Thymus (tissue), 11 donors: ENCODE measurements around the gene LCOR. TPM values are rescaled to one million over a fixed set of nuclear protein-coding genes. Genes with fewer than 3 reads are reported as not detected.
A peak's percentile ranks its signal among the peaks of the same experiment; 100 is the strongest.

Experiments used
- DNase-seq, 9 donors: peaks; one replicate each; pipeline ENCODE4 v3.0.0-alpha.2; 2013; ENCODE audit warnings: low spot score in 9 of 9, low read depth in 6 of 9, missing footprints in 1 of 9
- H3K27ac ChIP-seq, 2 donors: one replicate each; pipeline ENCODE4 v1.5.1; 2013; ENCODE audit warnings: control low read depth in 1 of 2, low read depth in 1 of 2, low read length in 1 of 2, mild to moderate bottlenecking in 1 of 2, moderate library complexity in 1 of 2
- H3K27me3 ChIP-seq, 2 donors: one replicate each; pipeline ENCODE4 v1.5.1; 2013; ENCODE audit warnings: low read length in 1 of 2; ENCODE audit not compliant: control insufficient read depth in 2 of 2, insufficient read depth in 1 of 2
- H3K36me3 ChIP-seq, 2 donors: one replicate each; pipeline ENCODE4 v1.5.1; 2013; ENCODE audit warnings: low read length in 1 of 2, mild to moderate bottlenecking in 1 of 2, moderate library complexity in 1 of 2; ENCODE audit not compliant: control insufficient read depth in 2 of 2, insufficient read depth in 2 of 2
- H3K4me1 ChIP-seq, 2 donors: one replicate each; pipeline ENCODE4 v1.5.1; 2013; ENCODE audit warnings: low read length in 2 of 2; ENCODE audit not compliant: control insufficient read depth in 2 of 2, insufficient read depth in 2 of 2
- H3K4me3 ChIP-seq, 2 donors: one replicate each; pipeline ENCODE4 v1.5.1; 2013; ENCODE audit warnings: low read length in 2 of 2, control low read depth in 1 of 2, mild to moderate bottlenecking in 1 of 2
- H3K9me3 ChIP-seq, 2 donors: one replicate each; pipeline ENCODE4 v1.5.1; 2013; ENCODE audit warnings: low read length in 1 of 2, mild to moderate bottlenecking in 1 of 2; ENCODE audit not compliant: control insufficient read depth in 2 of 2, insufficient read depth in 1 of 2
- WGBS: extraction: QIAGEN DNeasy Blood & Tissue Kit; methylation state at CpG from one replicate; pipeline ENCODE4 v1.1.7; 2013; 5-methylcytosine and 5-hydroxymethylcytosine counted together
- polyA plus RNA-seq: library from polyadenylated mRNA; stranded (reverse); fragments of 200-250 nt; gene quantifications from one replicate; pipeline ENCODE4 v1.2.3, GENCODE V29; 2013
- total RNA-seq: library from RNA; stranded (reverse); fragments of 120-200 nt; gene quantifications from one replicate; pipeline ENCODE4 v1.2.4, GENCODE V29; 2013
- donor health status: healthy.

LCOR gene
- total and polyA plus RNA-seq, 2 donors, result 4.5 to 10.3 TPM

DNA sequence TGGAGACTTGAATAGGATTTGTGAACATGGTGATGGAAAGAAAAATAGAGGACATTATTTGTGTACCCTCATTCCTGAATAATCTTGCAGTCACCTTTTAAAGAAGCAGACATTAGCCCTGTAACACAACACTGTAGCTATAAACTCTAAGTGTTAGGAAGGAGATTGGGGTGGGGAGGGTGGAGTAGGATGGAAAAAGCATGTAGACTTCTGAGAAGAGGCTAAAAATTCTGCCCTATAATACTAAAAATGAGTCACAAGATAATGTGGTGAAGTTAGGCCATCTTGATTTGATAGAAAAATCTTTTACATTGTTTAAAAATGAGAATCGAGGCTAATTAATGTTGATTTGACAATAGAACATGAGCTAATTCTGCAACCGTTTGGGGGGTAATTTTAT is 128.8 kb downstream of the LCOR start:
- Histone ChIP-seq H3K9me3 (no peaks in the 10 kb centered on the region), H3K27ac (no peak overlapping the region), H3K27me3 (no peaks in the 10 kb centered on the region), H3K4me3 (no peak overlapping the region), H3K36me3 (peaks cover 1 to 17% of the 10 kb centered on the region in 2 donors), H3K4me1 (no peaks in the 10 kb centered on the region)
- DNase-seq, result no peak
- 96% methylated on average over 2 of the region's 2 CpGs for WGBS

DNA sequence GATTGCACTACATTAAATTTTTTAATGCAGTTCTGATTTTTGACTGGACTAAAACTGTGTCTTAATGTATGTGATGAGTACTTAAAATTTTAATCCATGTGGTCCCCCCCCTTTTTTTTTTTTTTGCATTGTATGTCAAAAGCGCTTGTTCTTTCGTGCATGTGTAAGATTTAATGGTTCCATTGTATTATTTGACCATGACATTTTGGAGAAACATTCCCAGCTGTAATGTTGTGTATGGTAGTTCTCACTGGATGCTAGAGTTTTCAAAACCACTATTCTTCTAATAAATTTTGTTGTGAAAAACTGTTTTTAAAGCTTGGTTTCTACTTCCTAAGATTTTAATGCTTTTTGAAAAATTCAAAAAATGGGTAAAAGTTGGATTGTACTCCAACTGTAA is 132.0 kb downstream of the LCOR start:
- Histone ChIP-seq H3K4me3 (no peak overlapping the region), H3K9me3 (no peaks in the 10 kb centered on the region), H3K27me3 (no peaks in the 10 kb centered on the region), H3K4me1 (no peaks in the 10 kb centered on the region), H3K36me3 (peaks cover 2 to 3% of the 10 kb centered on the region in 2 donors), H3K27ac (no peak overlapping the region)
- no peak for DNase-seq
- WGBS, result 100% methylated on average over 2 of the region's 2 CpGs

DNA sequence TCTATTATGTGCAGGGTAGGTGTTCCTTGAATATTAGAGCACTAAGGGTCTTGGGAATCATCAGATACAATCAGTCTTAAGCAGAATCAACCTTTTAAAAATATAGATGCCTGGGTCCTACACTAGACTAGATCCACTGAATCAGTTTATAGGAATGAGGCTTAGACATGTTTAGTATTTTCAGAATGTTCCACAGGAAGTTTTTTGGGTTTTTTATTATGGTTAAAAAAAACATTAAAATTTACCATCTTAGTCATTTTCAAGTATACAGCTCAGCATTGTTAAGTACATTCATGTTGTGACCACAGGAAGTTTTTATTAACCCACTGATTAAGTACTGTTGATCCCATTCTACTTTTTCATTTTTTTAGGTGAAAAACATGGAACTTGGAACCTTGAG is 135.7 kb downstream of the LCOR start:
- Histone ChIP-seq H3K27me3 (no peaks in the 10 kb centered on the region), H3K9me3 (no peaks in the 10 kb centered on the region), H3K4me1 (no peaks in the 10 kb centered on the region), H3K4me3 (no peak overlapping the region), H3K36me3 (peaks cover 2 to 3% of the 10 kb centered on the region in 2 donors), H3K27ac (no peak overlapping the region)
- DNase-seq, result no peak

DNA sequence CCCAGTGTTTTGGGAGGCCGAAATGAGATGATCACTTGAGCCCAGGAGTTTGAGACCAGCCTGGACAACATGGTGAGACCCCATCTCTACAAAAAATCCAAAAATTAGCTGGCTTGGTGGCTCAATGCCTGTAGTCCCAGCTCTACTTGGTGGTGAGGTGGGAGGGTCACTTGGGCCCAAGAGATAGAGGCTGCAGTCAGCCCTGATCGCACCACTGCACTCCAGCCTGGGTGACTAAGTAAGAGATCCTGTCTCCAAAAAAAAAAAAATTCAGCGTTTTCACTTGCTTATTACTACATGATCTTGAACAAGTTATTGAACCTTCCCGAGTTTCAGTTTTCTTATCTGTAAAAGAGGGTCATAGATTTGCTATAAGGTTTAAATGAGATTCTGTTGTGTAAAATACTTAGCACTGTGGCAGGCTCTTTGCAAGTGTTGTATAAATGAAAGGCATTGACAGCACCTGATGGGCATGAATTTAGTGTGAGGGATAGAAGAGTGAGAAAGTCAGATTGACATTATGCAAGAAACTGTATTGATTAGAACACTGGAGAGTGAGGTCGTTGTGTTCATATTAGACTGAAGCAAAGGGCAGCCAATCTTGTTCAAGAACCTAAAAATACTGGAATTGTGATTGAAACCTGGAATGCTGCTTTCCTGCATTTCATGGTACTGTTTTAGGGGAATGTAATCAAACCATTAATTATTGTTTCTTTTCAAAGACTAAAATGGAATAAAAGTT is 136.8 kb downstream of the LCOR start:
- no peaks in the 10 kb centered on the region for H3K4me1 ChIP-seq
- H3K27ac ChIP-seq, result no peak overlapping the region
- DNase-seq, result no peak
- no peaks in the 10 kb centered on the region for H3K27me3 ChIP-seq
- peaks cover 2 to 3% of the 10 kb centered on the region in 2 donors for H3K36me3 ChIP-seq
- 98% methylated on average over 5 of the region's 5 CpGs for WGBS
- H3K9me3 ChIP-seq, result no peaks in the 10 kb centered on the region
- H3K4me3 ChIP-seq, result no peak overlapping the region

DNA sequence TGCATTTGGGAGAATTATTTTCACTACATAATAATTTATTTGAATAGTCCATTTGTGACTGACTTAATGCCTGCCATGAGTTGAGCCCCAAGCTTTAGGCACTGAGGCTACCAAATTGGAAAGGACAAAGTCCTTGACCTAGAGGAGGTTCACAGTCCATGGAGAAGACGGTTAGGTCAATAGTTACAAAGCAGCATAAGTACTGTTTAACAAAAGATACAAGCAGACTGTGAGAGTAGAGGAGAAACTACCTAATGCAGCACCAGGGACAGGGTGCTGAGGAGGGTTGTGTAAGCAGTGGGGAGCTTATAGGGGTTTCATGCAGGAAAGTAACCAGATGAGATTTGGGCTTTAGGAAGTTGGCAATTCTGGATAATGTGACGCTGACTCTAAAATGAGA is 139.2 kb downstream of the LCOR start:
- H3K4me1 ChIP-seq, result no peaks in the 10 kb centered on the region
- H3K27me3 ChIP-seq, result no peaks in the 10 kb centered on the region
- H3K9me3 ChIP-seq, result no peaks in the 10 kb centered on the region
- DNase-seq, result no peak
- H3K36me3 ChIP-seq, result peaks cover 2 to 3% of the 10 kb centered on the region in 2 donors
- H3K4me3 ChIP-seq, result no peak overlapping the region
- 98% methylated on average over 2 of the region's 2 CpGs for WGBS
- no peak overlapping the region for H3K27ac ChIP-seq

DNA sequence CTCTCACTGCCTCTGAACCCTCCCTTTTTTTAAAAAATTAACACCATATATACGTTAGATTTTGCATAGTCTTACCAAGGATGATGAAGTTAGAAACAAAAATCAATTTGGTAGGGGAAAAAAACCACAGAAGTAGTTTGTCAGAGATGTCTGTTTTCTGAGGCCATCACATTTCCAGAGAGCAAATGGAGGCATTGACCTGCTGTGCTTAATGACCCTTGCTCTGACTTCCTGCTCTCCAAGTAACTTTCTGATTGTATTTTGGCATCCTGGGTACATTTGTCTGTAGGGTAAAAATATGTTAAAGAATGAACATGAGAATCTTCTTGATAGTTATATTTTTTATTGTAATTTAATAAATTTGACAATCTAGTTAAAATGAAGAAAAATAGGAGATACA is 140.2 kb downstream of the LCOR start:
- no peak for DNase-seq
- Histone ChIP-seq H3K27ac (no peak overlapping the region), H3K4me1 (no peaks in the 10 kb centered on the region), H3K4me3 (no peak overlapping the region), H3K9me3 (no peaks in the 10 kb centered on the region), H3K36me3 (no peaks in the 10 kb centered on the region), H3K27me3 (no peaks in the 10 kb centered on the region)
- WGBS, result 99% methylated on average over 1 of the region's 1 CpG

DNA sequence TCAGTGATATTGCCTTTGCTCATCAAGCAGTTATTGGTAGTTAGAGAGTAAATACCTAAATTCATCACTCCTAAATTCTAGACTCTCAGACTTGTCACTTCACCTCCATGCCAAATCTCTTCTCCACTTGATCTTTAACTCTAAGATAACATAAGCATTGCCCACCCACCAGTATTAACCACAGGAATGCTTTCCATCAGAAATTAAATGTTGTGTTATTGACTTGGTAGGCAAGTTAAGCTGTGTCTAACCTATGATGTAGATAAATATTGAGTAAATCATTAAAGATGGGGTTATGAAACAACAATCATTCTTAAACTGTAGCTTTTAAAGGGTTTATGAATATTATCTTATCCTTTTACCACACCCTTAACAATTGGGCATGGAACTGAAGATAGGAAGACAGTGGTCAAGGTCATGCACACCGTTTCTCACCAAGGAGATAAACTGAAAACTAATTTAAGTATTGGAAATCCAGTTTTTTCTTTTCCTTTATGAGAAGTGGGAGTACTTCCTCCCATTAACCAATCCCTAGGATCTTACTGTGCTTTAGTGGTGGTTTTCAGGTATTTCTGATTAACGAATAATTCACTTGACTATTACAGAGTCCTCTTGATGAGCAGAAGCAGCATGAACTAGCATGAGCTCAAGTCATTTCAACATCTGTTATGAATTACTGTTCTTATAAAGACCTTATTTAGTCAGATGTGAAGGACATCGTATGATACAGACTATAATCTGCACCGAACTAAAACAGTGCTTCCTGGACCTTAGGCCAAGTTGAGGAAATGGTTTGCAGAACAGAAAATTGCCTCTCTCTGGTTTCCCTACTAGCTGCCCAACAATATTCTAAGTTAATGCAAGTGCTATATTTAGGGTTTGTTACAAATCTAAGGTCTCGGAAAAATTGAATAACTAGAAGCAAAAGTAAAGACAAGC is 142.0 kb downstream of the LCOR start:
- no peak overlapping the region for H3K4me3 ChIP-seq
- no peak overlapping the region for H3K27ac ChIP-seq
- 95% methylated on average over 5 of the region's 5 CpGs for WGBS
- no peaks in the 10 kb centered on the region for H3K9me3 ChIP-seq
- H3K36me3 ChIP-seq, result no peaks in the 10 kb centered on the region
- no peak for DNase-seq
- H3K27me3 ChIP-seq, result no peaks in the 10 kb centered on the region
- H3K4me1 ChIP-seq, result peaks cover 4 to 13% of the 10 kb centered on the region in 2 donors

DNA sequence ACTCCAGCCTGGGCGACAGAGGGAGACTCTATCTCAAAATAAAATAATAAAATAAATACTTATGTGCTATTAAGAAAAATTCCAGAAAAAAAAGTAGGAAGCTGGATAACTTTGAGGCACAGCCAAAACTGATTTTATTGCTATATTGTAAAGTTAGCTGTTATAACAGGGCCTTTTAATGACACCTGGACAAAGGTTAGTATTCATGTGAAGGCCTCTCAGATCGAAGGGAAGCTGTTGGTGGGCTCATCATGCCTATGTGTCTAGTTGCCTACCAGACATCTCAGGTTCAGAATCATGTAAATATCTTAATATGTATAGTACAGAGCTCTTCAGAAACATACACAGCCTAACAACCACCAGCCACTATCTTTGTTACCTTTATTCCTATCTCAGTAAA is 143.0 kb downstream of the LCOR start:
- H3K4me1 ChIP-seq, result peaks cover 6 to 15% of the 10 kb centered on the region in 2 donors
- H3K27me3 ChIP-seq, result no peaks in the 10 kb centered on the region
- WGBS, result 98% methylated on average over 2 of the region's 2 CpGs
- no peaks in the 10 kb centered on the region for H3K36me3 ChIP-seq
- no peaks in the 10 kb centered on the region for H3K9me3 ChIP-seq
- H3K27ac ChIP-seq, result no peak overlapping the region
- no peak for DNase-seq
- H3K4me3 ChIP-seq, result no peak overlapping the region

DNA sequence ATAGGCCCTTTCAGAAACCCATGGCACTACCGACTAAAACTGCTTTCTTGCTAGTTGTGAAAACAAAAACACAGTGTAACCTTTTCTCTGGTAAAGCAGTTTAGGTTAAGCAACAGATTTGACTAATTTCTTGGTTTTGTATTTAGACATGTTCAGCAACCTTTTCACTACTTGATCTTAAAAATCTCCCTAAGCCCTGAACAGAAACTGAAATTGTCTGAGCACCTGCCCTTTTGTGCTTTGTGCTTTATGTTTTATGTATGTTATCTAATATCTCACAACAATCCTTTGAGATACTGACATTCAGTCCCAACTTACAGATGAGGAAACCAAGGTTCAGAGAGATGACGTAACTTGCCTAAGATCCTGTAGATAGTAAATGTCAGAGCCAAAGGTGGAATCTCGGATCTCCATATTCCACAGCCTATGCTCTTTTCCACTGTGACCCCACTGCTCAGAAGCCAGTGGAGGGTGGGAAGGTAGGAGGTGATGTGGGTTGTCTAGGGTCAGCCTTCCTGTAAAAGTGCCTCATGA is 146.6 kb downstream of the LCOR start:
- Histone ChIP-seq H3K27me3 (no peaks in the 10 kb centered on the region), H3K36me3 (peaks cover 14 to 16% of the 10 kb centered on the region in 2 donors), H3K4me1 (peaks cover 6 to 15% of the 10 kb centered on the region in 2 donors), H3K9me3 (no peaks in the 10 kb centered on the region), H3K4me3 (no peak overlapping the region), H3K27ac (peak overlapping the region in 1 of 2 donors; percentile 34)
- DNase-seq, result peak in 4 of 9 donors; percentile 15 to 52 (median 30)
- 51% methylated on average over 3 of the region's 3 CpGs for WGBS
